Diencephalon (tissue), 1 donor: Measurements from ENCODE around the gene STAG3. TPM values are rescaled to one million over a fixed set of nuclear protein-coding genes. Genes with fewer than 3 reads are reported as not detected.

ENCODE experiments used
- total RNA-seq: library from RNA; depleted of rRNA; stranded (reverse); fragments of >200 nt; gene quantifications from one replicate; pipeline ENCODE4 v1.2.3, GENCODE V29; 2014

The STAG3 gene, protein sequence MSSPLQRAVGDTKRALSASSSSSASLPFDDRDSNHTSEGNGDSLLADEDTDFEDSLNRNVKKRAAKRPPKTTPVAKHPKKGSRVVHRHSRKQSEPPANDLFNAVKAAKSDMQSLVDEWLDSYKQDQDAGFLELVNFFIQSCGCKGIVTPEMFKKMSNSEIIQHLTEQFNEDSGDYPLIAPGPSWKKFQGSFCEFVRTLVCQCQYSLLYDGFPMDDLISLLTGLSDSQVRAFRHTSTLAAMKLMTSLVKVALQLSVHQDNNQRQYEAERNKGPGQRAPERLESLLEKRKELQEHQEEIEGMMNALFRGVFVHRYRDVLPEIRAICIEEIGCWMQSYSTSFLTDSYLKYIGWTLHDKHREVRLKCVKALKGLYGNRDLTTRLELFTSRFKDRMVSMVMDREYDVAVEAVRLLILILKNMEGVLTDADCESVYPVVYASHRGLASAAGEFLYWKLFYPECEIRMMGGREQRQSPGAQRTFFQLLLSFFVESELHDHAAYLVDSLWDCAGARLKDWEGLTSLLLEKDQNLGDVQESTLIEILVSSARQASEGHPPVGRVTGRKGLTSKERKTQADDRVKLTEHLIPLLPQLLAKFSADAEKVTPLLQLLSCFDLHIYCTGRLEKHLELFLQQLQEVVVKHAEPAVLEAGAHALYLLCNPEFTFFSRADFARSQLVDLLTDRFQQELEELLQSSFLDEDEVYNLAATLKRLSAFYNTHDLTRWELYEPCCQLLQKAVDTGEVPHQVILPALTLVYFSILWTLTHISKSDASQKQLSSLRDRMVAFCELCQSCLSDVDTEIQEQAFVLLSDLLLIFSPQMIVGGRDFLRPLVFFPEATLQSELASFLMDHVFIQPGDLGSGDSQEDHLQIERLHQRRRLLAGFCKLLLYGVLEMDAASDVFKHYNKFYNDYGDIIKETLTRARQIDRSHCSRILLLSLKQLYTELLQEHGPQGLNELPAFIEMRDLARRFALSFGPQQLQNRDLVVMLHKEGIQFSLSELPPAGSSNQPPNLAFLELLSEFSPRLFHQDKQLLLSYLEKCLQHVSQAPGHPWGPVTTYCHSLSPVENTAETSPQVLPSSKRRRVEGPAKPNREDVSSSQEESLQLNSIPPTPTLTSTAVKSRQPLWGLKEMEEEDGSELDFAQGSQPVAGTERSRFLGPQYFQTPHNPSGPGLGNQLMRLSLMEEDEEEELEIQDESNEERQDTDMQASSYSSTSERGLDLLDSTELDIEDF
- 0.69 TPM for total RNA-seq

DNA sequence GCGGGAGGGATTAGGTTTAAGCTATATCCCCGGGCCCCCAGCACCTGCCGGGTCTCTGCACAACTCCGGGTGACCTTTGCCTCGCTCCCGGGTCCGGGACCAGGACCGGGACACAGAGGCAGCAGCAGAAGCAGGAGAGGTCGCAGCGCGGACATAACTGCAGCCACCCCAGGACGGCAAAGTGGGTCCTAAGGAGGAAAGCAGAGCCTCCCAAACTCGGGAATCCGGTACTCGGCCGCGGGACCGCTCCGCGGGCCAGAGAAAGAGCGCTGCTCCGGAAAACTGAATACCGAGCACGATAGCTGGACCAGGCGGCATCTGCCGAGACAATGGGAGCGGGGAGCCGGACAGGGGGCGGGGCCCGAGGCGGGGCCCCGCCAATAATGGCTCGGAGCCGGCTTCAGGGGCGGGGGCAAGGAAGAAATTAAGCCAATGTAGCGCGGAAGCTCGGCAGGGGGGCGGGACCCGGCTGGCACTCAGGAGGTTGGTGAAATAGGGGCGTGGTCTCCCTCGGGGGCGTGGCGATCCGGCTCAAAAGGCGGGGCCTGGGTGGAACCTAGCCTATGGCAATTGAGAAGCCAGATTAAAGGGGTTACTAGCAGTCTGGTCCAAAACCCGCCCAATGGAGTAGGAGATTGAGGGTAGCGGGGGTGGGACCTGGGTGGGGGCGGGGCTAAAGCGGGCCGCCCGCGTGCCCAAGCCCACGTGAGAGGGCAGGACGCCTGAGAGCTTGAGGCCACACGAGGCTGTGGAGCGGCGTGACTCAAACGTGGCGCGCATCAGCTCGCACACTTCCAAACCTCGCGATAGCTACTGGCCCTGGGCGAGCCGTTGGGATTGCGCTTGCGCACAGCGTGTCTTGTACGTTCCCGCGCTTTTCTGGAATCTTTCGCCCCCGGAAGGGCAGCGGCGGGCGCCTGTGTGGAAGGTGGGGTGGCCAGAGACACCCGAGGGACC is at the start of gene STAG3, which contains the start of gene GPC2:
Gene STAG3 (plus strand): TSS at position 874 of the 957 bp plus-strand sequence. CDS start 2,639 bp downstream, outside the sequence.
Gene GPC2 (minus strand): TSS at position 337 of the 957 bp plus-strand sequence. CDS start 182 bp downstream, at position 155.

DNA sequence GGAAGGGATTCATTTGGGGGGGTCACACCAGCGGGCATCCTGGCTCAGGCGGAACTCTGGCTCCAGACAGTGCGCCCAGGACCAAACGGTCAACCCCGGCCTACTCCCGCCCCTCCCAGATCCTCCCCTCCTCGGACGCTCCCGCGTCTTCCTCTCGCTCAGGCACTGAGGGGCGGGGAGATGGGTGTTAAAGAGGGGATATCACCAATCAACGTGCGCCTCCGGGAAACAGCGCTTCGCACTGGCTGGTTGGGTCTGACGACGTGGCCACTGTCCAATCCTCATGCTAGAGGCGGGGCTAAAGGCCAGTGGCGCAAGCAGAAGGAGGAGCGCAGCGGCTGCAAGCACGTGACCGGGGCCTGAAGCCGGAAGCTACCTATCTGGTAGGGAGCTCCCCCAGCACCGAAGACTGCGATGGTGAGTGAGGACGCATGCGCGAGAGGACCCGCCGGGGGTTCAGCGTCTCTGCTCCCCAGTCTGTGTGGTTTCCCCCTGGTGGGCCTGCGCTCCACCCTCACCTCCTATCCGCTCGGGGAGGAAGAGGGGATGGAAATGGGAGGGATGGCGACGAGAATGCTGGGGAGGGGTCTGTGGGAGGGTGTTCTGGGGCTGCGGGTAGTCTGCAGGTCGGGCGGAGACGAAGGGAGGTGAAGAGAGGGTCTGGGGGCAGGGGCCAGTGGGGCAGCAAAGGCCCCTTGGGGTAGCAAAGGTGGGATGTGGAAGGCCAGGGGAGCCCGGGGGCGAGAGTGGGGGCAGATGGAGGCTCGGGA is 29.0 kb upstream of the STAG3 start, which contains the start of gene LAMTOR4:
Gene LAMTOR4 (plus strand): TSS at position 360 of the 770 bp plus-strand sequence. CDS start 55 bp downstream, at position 415.

DNA sequence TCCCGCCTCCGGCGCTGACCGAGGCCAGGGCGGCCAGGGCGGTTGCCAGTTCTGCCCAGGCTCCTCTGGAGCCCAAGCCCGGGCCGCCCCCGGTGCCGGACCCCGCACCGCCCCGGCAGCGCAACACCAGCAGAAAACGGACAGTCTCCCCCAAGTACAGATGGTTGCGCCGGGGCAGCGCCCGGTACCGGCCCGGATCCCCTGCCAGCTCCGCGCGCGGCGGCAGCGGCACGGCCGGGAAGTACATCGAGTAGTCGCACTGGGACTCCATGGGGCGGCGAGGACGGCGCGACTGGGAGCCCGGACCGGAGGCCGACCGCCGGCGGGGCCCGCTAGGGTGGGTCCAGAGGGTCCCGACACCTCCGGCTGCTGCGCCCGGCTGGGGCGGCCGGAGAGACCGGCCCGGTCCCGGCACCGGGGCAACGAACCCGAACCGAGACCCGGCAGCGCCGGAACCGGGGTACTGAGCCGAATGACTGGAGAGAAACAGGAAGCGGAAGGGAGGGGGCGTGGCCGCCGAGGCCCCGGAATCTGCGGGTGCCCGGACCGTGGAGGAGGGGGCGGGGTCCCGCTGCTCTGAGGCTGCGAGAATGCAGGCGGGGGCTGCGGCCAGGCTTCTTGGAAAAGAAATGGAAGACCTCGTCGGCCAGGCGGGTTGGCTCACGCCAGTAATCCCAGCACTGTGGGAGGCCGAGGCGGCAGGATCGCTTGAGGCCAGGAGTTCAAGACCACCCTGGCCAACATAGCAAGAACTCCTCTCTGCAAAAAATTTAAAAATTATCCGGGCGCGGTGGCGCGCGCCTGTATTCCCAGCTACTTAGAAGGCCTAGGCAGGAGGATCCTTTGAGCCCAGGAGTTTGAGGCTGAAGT is 19.3 kb upstream of the STAG3 start, which contains the start of gene TRAPPC14:
Gene TRAPPC14 (minus strand): TSS at position 495 of the 870 bp plus-strand sequence. CDS start 224 bp downstream, at position 271.

DNA sequence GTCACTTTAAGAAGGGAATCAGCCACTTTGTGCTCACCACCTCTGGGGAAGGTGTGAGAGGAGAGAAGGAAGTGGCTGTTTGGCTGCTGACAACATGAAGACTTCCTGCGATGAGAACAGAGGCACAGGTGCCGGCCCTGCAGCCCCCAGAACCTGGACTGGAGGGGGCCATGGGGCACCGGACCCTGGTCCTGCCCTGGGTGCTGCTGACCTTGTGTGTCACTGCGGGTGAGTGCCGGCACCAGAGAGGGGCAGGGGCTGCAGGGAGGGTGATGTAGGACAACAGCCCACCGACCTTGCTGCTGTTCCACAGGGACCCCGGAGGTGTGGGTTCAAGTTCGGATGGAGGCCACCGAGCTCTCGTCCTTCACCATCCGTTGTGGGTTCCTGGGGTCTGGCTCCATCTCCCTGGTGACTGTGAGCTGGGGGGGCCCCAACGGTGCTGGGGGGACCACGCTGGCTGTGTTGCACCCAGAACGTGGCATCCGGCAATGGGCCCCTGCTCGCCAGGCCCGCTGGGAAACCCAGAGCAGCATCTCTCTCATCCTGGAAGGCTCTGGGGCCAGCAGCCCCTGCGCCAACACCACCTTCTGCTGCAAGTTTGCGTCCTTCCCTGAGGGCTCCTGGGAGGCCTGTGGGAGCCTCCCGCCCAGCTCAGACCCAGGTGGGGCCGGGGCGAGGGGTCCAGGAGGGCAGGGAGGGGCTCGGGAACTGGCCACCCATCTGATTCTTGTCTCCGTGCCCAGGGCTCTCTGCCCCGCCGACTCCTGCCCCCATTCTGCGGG is 42.3 kb downstream of the STAG3 start, which contains the start of gene PVRIG:
Gene PVRIG (plus strand): TSS at position 149 of the 785 bp plus-strand sequence. CDS start 22 bp downstream, at position 171.

Other genes with a start within 250 kb of the STAG3 start
- not detected for gene GJC3, start 248.3 kb upstream of the STAG3 start, total RNA-seq
- gene AZGP1, start 201.9 kb upstream of the STAG3 start, total RNA-seq, result not detected
- gene ZKSCAN1, start 162.3 kb upstream of the STAG3 start, total RNA-seq, result 78.9 TPM
- 13.4 TPM for gene ZSCAN21, start 128.1 kb upstream of the STAG3 start, total RNA-seq
- 39.4 TPM for gene ZNF3, start 96.2 kb upstream of the STAG3 start, total RNA-seq
- 48.9 TPM for gene COPS6, start 88.9 kb upstream of the STAG3 start, total RNA-seq
- gene MCM7, start 76.5 kb upstream of the STAG3 start, total RNA-seq, result 38.5 TPM
- 20.5 TPM for gene AP4M1, start 76.3 kb upstream of the STAG3 start, total RNA-seq
- 31.4 TPM for gene TAF6, start 58.6 kb upstream of the STAG3 start, total RNA-seq
- gene CNPY4, start 58.3 kb upstream of the STAG3 start, total RNA-seq, result 22.8 TPM
- 5.3 TPM for gene MBLAC1, start 51.0 kb upstream of the STAG3 start, total RNA-seq
- 48.9 TPM for gene LAMTOR4, start 29.0 kb upstream of the STAG3 start, total RNA-seq
- gene TRAPPC14, start 19.2 kb upstream of the STAG3 start, total RNA-seq, result 16.8 TPM
- gene GAL3ST4, start 9.3 kb upstream of the STAG3 start, total RNA-seq, result 3.9 TPM
- 49.6 TPM for gene GPC2, start 537 bp upstream of the STAG3 start, total RNA-seq
- gene PVRIG, start 42.0 kb downstream of the STAG3 start, total RNA-seq, result not detected
- not detected for gene SPDYE3, start 129.8 kb downstream of the STAG3 start, total RNA-seq
- gene PILRB, start 180.2 kb downstream of the STAG3 start, total RNA-seq, result 14.5 TPM
- gene PILRA, start 195.6 kb downstream of the STAG3 start, total RNA-seq, result 1.2 TPM